HG03521 (cell line): ENCODE data around the gene DNAH6.
"Not testable (repeated sequence)": the region's sequence is repeated elsewhere in the genome, so short reads cannot be mapped to it uniquely, and the experiment has no call there.

Experiments
- ATAC-seq: cut with Tn5 transposase; IDR thresholded peaks from one replicate; pipeline ENCODE4 v1.9.1; 2021; ENCODE audit warnings: mild to moderate bottlenecking, moderate library complexity; ENCODE audit not compliant: unreplicated experiment

The DNAH6 gene

DNA sequence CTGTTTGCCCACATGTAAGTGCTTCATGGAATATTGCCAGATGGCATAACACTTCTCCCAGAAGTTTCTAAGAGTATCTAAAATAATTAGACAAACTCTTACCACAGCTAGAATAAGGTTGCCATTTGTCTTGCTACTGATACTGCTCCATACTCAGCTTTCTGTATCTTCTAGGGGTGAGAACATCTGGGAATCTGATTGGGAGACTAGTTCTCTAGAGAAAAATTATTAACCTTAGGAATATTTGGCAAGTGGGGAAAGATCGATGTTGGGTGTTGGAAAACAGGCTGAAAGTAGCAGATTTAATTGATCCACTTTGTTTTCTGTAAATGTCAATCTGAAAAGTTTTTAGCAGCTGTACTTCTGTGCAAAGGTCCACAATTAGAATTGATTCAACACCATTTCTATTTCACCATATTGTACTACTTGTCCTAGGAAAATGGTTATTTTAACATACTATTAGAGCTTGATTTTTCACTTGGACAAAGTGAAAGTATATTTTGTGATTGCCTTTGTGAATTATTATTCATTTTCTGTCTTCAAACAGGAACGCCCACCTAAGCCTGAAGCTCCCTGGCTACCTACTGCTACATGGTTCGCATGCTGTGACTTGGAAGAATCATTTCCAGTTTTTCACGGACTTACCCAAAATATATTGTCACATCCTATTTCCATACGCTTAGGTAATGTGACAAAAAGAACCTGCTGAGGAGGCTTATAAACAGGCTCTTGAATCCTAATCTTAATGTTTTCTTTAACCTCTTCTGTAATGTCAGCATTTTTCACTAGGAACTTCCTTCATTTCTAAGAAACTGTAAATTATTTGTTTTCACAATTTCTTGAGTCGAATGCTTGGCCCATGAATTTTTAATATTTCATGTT is 216.8 kb downstream of the DNAH6 start:
- no peak for ATAC-seq

GRCh38 chr2:84735389-84735788 is 219.1 kb downstream of the DNAH6 start:
- no peak for ATAC-seq

DNA sequence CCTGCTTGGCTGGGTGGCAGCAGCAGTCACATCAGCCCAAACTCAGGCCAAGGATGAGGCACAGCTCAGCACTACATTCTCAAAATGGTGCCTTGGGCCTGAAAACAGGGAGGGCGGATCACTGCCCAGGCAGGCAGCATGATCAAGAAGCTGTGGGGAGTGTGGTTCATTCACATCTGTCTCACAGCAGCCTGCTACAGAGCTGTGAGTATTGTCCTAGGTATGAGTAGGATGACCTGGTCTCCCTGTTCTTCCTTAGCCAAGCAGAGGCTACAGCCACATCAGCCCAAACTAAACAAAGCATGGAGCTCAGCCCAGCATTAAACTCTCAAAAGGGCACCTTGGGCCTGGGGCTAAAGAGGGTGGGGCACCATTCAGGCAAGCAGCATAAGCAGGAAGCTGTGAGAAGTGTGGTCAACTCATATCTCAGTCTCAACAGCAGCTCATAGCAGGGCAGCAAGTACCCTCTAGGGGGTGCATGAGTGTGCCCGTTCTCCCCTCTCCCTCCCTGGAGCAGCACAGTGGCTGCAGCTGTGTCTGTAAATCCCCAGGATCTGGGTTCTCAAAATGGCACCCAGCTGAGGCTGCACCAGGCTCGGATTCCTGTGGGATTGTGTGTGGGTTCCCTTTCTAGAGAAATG is 225.0 kb downstream of the DNAH6 start:
- peak; percentile 98 for ATAC-seq

- no peak for ATAC-seq
Measured at GRCh38 chr2:84748341-84748740, 232.0 kb downstream of the DNAH6 start.

GRCh38 chr2:84749442-84749841 is 233.1 kb downstream of the DNAH6 start:
- ATAC-seq: no peak

DNA sequence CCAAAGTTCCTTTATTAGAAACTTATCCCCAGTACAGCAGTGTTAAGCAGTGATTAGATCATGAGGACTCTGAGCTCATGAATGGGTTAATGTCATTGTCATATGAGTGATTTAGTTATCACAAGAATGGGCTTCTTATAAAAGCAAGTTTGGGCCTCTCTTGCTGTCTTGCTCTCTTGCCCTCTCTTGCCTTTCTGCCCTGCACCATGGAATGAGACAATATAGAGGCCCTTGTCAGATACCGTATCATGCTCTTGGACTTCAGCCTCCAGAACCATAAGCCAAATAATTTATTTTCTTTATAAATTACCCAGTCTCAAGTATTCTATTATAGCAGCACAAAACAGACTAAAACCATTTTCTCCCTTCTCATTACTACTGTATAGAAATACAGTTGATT is 238.8 kb downstream of the DNAH6 start:
- ATAC-seq: no peak

DNA sequence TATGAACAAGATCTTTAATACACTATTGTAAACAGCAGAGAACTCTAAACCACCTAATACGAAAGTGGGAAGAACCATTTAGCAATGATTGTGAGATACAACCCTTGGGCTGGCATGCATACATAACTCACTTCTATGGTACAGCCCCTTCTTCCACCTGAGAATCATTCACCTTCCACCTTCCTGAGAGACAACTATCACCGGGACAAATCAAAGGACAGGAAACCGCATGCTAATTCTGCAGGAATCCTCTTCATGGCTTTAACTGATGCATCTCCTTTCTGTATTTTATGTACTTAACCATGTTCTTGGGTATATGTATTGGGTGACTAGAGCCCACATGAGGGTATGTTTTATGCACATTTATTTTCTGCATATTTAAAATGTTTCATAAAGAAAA is 241.3 kb downstream of the DNAH6 start:
- no peak for ATAC-seq

DNA sequence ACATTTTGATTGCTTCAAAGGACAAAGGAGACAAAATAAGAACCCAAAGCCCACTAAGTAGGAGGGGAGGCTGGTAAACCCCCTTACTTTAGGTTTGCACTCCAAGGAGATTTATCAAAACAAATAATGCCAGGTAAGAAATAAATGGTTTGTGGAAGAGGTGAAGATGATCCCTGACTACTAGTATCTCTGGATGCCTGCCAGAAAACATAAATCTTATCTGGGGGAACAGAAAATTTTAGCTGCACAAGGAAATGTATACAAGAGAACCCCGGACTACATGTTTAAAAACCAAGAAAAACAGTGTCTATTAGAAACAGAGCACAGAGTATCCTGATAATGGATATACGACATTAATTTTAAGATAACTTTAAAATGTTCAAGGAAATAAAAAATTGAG is 250.5 kb downstream of the DNAH6 start:
- no peak for ATAC-seq

DNA sequence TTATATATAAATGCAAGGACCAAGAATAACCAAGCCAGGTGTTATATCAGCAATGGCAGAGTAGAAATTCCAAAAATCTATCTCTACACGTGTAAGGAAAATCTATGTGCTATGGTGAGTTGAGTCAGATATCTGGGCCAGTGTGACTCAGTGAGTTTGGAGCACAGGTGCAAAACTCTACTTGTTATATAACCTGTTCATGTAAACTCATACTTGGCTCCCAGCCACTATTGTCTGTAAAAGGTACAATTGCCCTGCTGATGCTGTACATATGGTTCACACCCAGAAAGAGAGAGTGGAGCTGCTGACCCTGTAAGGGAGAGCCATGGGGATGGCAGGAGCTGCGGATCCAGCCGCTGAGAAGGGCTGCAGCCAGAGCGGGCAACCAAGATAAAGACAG is 252.5 kb downstream of the DNAH6 start:
- no peak for ATAC-seq

DNA sequence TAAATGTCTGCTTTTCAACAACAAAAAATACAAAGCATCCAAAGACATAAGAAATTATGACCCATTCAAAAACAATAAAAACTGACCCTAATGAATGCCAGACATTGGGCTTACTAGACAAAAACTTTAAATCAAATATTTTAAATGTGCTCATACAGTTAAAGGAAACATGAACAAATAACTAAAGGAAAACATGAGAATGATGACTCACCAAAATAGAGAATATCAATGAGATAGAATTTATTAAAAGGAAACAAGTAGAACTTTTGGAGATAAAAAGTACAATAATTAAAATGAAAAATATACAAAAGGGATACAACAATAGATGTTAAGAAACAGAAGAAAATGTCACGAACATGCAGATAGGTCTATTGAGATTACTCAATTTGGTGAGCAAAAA is 254.0 kb downstream of the DNAH6 start:
- no peak for ATAC-seq

DNA sequence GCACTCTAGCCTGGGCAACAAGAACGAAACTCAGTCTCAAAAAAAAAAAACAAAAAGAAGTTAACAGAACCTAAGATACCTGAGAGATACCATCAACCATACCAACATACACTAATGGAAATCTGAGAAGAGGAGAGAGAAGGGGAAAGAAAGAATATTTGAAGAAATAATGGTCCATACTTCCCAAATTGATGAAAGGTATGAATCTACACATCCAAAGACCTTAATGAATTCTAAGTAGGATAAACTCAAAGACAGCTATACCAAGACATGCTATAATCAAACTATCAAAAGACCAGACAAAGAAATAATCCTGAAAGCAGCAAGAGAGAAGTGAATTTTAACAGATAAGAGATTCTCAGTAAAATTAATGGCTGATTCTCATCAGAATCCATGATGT is 255.0 kb downstream of the DNAH6 start:
- no peak for ATAC-seq

GRCh38 chr2:84773562-84773961 is 257.3 kb downstream of the DNAH6 start:
- ATAC-seq: not testable (repeated sequence)

- ATAC-seq: no peak
Measured at GRCh38 chr2:84776011-84776410, 259.7 kb downstream of the DNAH6 start.

DNA sequence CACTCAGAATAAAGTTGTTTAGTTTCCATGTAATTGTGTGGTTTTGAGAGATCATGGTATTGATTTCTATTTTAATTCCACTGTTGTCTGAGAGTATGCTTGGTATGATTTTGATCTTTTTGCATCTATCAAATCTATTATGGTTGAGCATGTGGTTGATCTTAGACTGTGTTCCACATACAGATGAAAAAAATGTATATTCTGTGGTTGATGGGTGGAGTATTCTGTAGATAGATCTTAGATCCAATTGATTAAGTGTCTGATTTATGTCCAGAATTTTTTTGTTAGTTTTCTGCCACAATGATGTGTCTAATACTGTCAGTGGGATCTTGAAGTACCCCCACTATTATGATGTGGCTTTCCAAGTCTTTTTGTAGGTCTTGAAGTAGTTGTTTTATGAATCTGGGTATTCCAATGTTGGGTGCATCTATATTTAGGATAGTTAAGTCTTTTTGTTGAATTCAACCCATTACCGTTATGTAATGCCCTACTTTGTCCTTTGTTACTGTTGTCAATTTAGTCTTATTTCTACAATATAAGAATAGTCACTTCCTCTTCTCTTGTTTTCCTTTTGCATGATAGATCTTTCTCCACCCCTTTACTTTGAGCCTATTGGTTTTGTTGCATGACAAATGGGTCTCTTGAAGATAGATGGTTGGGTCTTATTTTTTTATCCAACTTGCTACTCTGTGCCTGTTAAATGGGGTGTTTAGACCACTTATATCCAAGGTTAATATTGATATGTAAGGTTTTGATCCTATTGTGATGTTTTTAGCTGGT is 262.8 kb downstream of the DNAH6 start:
- no peak for ATAC-seq

- ATAC-seq: no peak
Measured at GRCh38 chr2:84779781-84780180, 263.5 kb downstream of the DNAH6 start.

DNA sequence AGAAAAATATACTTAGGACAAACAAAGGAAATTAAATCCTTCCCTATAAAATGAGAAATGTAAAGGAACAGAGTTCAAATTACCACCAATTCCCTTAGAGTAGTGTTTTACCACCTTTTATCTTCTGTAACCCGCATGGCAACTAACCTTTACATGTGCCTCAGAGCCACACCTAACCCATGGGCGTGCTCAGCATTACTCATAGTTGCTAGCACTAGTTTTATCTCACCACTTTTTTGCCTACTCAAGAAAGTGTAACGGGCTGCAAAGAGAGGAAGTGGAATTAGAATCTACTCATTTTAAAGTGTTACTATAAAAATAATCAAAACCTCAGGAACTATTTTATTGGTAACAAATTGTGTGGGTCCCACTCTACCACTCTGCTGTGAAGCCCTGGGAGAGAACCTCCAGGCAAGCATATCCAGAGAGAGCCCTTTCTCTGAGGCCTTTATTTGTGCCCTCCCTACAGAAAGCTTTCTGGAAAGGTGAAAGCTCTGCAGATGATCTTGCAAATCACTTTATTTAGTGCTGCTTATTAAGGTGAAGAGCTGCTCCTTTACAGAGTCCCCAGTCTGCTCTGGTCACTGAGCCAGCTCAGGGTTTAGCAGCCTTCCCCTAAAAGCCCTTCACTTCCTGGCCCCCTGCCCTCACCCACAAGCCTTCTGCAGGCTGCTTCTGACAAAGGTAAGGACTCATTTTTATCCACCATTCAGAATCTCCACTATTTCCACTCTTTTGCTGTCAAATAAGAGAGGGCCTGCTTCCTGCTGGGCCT is 265.8 kb downstream of the DNAH6 start:
- peak; percentile 77 for ATAC-seq

DNA sequence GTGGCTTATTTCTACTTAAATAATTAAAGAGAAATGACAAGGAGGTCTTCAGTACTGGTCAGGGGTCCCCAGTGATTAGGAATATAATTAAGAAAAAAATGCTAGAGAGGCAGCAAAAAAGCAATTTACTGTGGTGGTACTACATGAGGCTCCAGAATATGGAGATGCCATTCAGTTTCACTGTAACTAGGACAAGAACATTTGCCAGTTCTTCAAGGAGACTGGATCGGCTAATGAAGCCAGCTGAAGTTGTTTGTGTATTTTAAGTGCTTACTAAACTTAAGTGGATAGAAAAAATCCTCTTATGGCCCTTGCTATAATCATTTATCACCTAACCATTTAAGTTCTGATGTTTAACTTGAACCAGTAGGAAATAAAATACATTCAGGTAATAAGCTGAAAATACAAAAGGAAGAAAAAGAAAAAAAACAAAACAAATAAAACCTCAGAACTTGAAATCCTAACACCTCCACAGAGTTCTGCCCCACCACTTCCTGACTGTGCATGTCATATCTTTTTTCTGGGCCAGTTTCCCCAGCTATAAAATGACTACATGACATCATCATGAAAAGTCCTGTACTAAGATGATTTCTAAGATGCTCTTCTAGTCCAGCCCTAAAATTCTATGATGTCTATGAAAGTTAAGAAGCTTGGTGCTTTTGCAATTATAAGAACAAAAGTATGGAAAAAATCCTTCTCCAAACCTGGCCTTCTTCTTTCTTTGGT is 266.6 kb downstream of the DNAH6 start:
- ATAC-seq: no peak

DNA sequence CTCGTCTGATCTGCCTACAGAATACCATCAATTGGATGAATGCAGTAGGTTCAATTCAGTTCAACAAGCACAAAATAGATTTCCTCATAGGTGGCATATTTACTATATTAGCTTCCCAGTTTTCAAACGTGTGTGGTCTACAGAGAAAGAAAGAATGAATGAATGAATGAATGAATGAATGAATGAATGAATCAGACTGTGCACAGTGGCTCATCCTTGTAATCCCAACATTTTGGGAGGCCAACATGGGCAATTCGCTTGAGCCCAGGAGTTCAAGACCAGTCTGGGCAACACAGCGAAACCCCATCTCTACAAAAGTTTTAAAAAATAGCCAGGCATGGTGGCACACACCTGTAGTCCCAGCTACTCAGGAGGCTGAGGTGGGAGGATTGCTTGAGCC is 269.7 kb downstream of the DNAH6 start:
- ATAC-seq: no peak

DNA sequence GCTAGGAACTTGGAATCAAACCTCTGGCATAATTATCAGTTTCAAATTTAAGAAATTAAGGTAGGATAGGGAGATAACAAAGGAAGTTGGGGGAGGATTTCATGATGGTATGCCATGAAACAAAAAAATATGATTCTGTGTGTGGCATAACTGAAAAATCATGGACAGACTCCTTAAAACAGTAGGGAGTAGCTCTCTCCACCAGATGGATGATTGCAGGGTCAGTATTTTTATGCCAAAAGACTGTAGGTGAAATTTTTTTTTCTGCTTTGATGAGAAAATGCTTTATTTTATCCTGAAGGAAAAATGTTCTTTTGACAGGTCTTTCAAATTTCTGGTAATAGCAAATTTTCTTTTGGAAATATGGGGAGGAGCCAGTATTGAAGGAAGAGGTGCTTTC is 270.3 kb downstream of the DNAH6 start:
- no peak for ATAC-seq

- no peak for ATAC-seq
Measured at GRCh38 chr2:84788027-84788426, 271.7 kb downstream of the DNAH6 start.
